Stimulated activated CD4-positive, alpha-beta T cell treated with anti-CD3 and anti-CD28 coated beads, Interleukin-15, amount 100 ng/mL, for 48 hours (primary cell): ENCODE measurements around the gene ITGB5.
"Not testable (repeated sequence)": the region's sequence is repeated elsewhere in the genome, so short reads cannot be mapped to it uniquely, and the experiment has no call there.

Experiments
- DNase-seq, 2 donors: peaks; one replicate each; pipeline ENCODE4 v3.0.0-alpha.2; 2020; ENCODE audit warnings: low read depth in 2 of 2

ITGB5 gene

GRCh38 chr3:124814620-124815421 is 72.3 kb downstream of the ITGB5 start:
- DNase-seq = no peak

GRCh38 chr3:124813541-124813940 is 73.6 kb downstream of the ITGB5 start:
- DNase-seq = no peak

DNA sequence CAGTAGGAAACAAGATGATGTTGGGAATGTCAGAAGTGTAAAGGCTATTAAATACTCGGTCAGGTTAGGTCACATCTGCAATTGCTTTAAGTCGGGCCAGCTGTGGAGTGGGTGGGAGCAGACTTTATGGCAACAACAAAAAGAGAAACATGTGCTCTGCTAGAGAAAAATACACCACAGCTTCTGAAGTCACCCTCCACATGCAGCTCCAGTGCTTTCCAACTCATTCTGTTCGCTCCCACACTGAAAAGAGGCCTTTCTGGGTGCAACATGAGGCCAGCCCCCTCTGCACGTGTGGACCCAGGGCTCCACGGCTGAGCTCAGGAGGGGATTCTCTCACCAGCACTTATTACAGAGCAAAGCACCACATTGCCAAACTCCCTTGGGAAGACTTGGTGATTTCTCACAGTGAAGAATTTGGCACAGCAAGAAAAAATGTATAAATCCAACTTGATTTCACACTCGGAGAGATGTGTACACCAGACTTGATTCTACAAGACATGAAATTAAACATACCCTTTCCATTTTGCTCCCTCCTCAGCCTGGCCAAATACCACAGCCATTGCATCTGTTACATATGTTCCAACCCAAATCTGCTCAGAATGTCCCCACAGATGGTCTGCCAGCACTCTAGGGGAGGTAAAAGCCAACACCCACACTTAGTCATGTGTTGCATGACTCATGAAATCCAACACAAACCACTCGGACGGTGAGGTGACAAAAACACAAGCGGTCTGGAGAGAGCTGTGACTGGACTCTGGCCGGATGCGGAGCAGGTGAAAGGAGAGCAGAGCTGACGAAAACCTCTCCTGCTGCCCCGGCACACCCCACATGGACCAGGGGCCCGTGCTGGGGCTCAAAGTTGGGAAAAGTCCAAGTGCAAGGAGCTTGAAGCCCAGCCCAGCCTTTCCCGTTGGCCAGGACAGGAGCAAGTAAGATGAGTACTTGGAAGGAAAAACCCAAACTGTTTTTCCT is 74.6 kb downstream of the ITGB5 start:
- DNase-seq = no peak

- no peak for DNase-seq
These were observed 75.7 kb downstream of the ITGB5 start for GRCh38 chr3:124811436-124811835.

GRCh38 chr3:124810970-124811369 is 76.2 kb downstream of the ITGB5 start:
- DNase-seq = no peak

- no peak for DNase-seq
These were observed 78.1 kb downstream of the ITGB5 start for GRCh38 chr3:124809039-124809438.

DNA sequence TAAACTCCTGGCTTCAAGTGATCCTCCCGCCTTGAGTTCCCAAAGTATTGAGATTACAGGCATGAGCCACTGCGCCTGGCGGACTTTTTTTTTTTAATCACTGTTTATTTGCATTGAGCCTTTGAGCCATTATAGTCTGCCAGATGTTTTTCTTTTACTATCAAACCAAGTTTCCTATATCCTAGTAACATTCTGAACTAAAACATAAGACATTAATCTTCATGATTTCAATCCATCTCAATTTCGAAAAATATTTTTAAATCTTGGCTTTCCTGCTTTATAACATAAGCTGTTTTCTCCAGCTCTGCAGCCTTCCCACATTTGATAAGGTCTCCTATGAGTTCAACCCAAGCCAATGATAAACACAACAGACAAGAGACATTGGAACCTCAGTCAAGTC is 81.5 kb downstream of the ITGB5 start:
- DNase-seq = no peak

DNA sequence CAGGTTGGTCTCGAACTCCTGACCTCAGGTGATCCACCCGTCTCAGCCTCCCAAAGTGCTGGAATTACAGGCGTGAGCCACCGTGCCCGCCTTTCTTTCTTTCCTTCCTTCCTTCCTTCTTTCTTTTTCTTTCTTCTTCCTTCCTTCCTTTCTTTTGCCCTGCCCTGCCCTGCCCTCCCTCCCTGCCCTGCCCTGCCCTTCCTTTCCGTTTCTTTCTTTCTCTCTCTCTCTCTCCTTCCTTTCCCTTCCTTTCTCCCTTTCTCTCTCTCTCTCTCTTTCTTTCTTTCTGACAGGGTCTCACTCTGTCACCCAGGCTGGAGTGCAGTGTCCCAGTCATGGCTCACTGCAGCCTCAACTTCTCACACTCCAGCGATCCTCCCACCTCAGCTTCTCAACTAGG is 82.3 kb downstream of the ITGB5 start:
- no peak for DNase-seq

DNA sequence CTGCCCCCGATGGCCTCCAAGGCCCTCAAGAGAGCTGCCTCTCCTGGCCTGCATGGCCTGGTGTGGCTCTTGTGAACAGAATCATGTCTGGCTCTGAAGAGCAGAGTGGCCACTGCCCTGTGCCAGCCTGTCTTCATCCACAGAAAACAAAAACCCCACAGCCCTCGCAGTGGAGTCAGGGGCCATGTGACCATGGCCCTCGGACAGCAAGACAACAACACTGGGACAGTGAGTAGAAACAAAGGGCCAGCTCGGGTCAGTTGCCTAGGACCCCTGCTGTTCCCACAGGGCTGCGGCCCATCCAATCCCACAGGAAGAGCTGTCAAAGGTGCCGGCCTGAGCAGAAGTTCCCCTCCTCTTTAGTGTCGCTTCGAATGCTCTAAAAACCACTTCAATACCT is 84.5 kb downstream of the ITGB5 start:
- no peak for DNase-seq

- DNase-seq = no peak
These were observed 85.0 kb downstream of the ITGB5 start for GRCh38 chr3:124802061-124802698.

DNA sequence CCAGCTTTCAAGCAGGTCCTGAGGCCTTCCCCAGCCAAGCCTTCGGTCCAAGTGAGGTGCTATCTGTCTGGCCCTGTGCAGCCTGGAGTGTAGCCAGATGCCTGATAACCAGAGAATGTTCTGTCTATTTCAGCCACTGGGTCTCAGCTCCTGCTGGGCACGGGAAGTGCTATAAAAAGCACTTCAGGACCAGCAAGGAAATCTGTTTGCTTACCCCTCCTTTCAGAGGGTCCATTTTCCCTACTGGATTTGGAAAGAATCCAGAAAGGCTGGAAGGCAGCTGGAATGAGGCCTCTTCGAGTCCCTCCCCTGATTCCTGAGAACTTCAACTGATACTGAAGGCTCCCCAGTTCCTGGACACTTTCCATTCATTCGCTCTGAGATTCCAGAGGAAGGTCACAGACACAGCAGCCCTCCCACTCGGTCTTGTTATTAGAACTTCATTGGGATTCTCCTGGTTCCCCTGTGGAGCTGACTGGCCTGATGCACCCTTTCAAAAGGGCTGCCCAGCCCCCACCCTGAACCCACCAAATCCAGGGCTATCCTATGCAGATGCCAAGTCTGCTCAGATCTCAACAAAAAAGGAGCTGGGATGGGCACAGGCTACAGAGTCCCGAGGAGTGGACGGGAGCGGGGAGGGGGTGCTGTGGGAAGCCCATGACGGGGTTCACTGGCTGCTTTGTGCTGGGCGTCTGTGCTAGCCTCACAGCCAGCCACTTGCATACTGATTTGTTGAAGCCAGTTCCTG is 86.5 kb downstream of the ITGB5 start:
- DNase-seq = no peak

DNA sequence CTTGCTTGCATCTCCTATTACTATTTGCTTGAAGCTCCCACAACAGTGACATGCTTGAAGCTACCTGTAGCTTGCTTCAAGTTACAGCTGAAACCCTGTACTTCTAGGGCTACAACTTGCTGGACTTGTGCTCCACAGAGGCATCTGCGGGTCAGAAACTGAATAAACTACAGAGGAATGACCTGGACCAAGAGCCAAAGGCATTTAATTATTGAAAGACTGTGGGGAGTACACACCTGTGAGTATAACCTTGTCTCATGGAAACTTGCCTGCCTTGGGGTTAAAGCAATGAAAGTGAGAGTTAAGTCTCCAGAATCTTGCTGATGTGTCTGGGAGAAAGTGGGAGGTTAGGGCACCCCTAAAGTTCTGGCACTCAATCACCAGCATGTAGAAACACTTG is 87.1 kb downstream of the ITGB5 start:
- DNase-seq = no peak

- DNase-seq = no peak
These were observed 87.5 kb downstream of the ITGB5 start for GRCh38 chr3:124799676-124800075.

DNA sequence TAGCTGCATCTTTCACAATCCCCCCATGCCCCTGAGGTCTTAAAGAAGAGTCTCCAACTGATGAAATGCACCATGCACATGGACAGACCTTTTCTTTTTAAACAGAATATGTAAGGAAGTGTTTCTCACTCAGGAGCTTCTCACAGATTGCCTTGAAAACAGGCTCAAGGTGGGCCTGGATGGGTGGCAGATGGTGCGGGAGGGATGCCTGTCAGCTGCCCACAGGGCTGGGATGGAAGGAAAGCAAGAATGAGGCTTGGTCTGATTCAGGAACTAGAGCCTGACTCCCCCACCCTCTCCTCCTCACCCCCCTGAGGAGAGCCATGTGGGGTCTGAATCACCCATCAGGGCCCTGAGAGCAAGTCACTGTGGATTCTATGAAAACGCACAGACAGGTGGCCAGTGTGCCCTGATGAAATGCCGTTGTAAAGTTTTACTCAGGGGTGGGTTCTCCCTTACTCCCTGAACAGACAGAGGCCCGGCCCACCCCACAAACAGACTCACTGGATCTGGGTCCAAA is 89.7 kb downstream of the ITGB5 start:
- no peak for DNase-seq

DNA sequence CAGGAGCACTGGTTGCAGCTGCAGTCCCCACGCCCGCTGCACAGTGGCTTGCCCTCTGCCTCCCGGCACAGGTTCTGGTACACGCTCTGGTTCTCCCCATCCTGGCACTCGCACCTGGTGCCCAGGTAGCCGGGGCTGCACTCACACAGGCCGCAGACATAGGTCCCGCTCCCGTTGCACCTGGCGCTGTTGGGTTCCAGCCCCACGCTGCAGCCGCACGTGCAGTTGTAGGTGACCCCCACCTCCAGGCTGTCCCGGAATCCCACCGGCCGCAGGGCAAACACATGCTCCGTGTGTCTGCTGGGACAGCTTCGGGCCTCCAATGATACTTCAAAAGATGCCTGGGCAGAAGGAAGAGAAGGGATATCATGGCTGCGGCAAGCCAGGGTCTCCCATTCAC is 90.7 kb downstream of the ITGB5 start:
- no peak for DNase-seq

DNA sequence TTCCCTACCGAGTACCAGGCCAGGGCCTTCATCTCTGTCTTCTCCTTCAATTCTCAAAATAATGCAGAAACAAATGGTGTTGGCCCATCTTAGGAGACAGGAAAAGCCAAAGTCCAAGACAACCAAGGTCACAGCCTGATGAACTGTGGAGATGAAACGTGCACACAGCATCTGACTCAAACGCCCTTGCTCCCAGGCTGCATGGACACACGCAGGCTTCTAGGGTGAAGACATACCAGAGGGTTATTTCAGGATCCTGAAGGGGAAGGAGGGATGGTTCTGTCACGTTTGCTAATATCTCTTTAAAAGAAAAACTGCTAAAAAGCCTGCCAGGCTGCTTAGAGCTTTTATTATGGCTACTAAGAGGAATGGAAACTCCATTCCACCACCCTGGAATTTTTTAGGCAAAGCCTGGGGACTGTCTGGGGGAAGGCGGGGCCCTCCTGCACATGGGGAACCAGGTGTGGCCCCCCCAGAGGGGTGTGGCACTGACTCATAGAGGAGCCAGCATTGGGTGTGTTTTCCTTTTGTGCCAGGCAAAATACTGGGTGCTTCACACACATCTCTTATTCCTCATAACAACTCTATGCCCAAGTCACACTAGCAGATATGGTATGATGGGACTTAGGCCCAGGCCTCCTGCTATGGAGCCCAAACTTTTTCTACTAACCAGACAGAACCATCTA is 94.0 kb downstream of the ITGB5 start:
- DNase-seq = no peak

- no peak for DNase-seq
These were observed 94.7 kb downstream of the ITGB5 start for GRCh38 chr3:124792341-124793040.

GRCh38 chr3:124791639-124792151 is 95.5 kb downstream of the ITGB5 start:
- DNase-seq = no peak

- no peak for DNase-seq
These were observed 96.0 kb downstream of the ITGB5 start for GRCh38 chr3:124791142-124791541.

GRCh38 chr3:124789103-124789502 is 98.1 kb downstream of the ITGB5 start:
- not testable (repeated sequence) for DNase-seq
